Parathyroid adenoma (tissue), 2 donors: ENCODE data around the gene ITGA11.
A peak's percentile ranks its signal among the peaks of the same experiment; 100 is the strongest.

Experiments
- H2AFZ ChIP-seq: fragments of 300-600 bp; sonication (generic); one replicate; pipeline ENCODE4 v1.7.0; 2017; ENCODE audit warnings: antibody characterized with exemption, mild to moderate bottlenecking
- H3K27ac ChIP-seq: fragments of 300-600 bp; sonication (generic); one replicate; pipeline ENCODE4 v1.7.0; 2017
- H3K27me3 ChIP-seq: fragments of 300-600 bp; sonication (generic); one replicate; pipeline ENCODE4 v1.7.0; 2017; ENCODE audit warnings: low read length; ENCODE audit not compliant: control insufficient read depth, insufficient read depth
- H3K36me3 ChIP-seq: fragments of 300-600 bp; sonication (generic); one replicate; pipeline ENCODE4 v1.7.0; 2017; ENCODE audit warnings: low read length; ENCODE audit not compliant: control insufficient read depth, insufficient read depth
- H3K4me1 ChIP-seq: fragments of 300-600 bp; sonication (generic); one replicate; pipeline ENCODE4 v1.7.0; 2017; ENCODE audit warnings: control low read depth
- H3K4me2 ChIP-seq: fragments of 300-600 bp; sonication (generic); one replicate; pipeline ENCODE4 v1.7.0; 2017; ENCODE audit warnings: low read length
- H3K4me3 ChIP-seq: fragments of 300-600 bp; sonication (generic); one replicate; pipeline ENCODE4 v1.7.0; 2017; ENCODE audit warnings: low read depth, low read length
- H3K79me2 ChIP-seq: fragments of 300-600 bp; sonication (generic); one replicate; pipeline ENCODE4 v1.7.0; 2017; ENCODE audit warnings: control low read depth
- H3K9ac ChIP-seq: fragments of 300-600 bp; sonication (generic); one replicate; pipeline ENCODE4 v1.7.0; 2017; ENCODE audit warnings: mild to moderate bottlenecking
- H3K9me3 ChIP-seq: fragments of 300-600 bp; sonication (generic); one replicate; pipeline ENCODE4 v1.7.0; 2017; ENCODE audit warnings: low read length; ENCODE audit not compliant: control insufficient read depth
- TF ChIP-seq, protein P1 (sequence below): fragments of 300-600 bp; sonication (generic); IDR thresholded peaks from one replicate; pipeline ENCODE4 v1.7.0; 2017; ENCODE audit warnings: antibody characterized with exemption, mild to moderate bottlenecking
- donor health status: primary hyperparathyroidism.

The ITGA11 gene

DNA sequence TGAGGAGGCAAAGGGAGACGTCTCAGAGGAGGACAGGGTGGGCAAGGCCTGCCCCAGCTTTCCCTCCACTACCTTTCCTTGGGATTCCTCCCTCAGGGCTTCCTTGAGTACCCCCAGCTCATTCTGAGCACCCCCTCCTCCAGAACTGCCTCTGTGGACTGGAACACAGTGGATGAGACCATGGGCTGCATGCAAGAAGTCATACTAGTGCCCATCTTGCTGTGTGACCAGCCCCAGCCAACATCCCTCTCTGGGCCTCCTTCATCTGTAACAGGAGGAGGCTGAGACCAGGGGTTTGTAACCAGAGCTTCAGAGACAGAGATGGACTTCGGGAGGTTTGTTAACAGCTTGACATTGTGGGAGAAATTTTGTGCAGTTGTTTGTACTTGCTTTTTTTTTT is 128.8 kb downstream of the ITGA11 start:
- Histone ChIP-seq H3K4me2 (no peak overlapping the region), H3K27ac (no peak overlapping the region), H3K9me3 (no peaks in the 10 kb centered on the region), H3K79me2 (no peaks in the 10 kb centered on the region), H3K36me3 (no peaks in the 10 kb centered on the region), H2AFZ (no peak overlapping the region), H3K4me1 (no peaks in the 10 kb centered on the region), H3K4me3 (no peak overlapping the region), H3K9ac (no peak overlapping the region), H3K27me3 (no peaks in the 10 kb centered on the region)
- TF ChIP-seq, protein P1, sequence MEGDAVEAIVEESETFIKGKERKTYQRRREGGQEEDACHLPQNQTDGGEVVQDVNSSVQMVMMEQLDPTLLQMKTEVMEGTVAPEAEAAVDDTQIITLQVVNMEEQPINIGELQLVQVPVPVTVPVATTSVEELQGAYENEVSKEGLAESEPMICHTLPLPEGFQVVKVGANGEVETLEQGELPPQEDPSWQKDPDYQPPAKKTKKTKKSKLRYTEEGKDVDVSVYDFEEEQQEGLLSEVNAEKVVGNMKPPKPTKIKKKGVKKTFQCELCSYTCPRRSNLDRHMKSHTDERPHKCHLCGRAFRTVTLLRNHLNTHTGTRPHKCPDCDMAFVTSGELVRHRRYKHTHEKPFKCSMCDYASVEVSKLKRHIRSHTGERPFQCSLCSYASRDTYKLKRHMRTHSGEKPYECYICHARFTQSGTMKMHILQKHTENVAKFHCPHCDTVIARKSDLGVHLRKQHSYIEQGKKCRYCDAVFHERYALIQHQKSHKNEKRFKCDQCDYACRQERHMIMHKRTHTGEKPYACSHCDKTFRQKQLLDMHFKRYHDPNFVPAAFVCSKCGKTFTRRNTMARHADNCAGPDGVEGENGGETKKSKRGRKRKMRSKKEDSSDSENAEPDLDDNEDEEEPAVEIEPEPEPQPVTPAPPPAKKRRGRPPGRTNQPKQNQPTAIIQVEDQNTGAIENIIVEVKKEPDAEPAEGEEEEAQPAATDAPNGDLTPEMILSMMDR: no peak

DNA sequence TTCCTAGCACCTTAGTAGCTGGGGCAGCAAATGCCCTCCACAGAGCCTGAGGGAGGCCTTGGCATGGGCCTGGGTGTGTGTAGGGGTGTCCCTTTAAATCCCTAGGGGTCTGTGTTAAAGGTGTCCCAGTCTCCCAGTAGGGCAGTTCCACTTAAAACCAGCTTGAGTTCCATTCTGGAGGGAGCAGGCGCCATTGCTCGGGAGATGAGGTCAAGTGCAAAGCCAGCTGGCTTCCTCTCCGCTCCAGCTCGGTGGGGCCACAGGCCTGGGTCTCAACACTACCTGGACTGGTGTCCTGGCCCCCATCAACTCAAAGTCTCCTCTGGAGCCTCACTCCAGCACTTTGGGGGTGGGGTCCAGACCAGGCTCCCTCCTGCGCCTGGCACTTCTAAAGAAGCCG is 129.2 kb downstream of the ITGA11 start:
- H3K4me1 ChIP-seq: no peaks in the 10 kb centered on the region
- TF ChIP-seq, protein P1: no peak
- H2AFZ ChIP-seq: no peak overlapping the region
- H3K79me2 ChIP-seq: no peaks in the 10 kb centered on the region
- no peak overlapping the region for H3K9ac ChIP-seq
- H3K4me3 ChIP-seq: no peak overlapping the region
- H3K4me2 ChIP-seq: no peak overlapping the region
- no peaks in the 10 kb centered on the region for H3K9me3 ChIP-seq
- H3K27ac ChIP-seq: no peak overlapping the region
- no peaks in the 10 kb centered on the region for H3K27me3 ChIP-seq
- no peaks in the 10 kb centered on the region for H3K36me3 ChIP-seq

DNA sequence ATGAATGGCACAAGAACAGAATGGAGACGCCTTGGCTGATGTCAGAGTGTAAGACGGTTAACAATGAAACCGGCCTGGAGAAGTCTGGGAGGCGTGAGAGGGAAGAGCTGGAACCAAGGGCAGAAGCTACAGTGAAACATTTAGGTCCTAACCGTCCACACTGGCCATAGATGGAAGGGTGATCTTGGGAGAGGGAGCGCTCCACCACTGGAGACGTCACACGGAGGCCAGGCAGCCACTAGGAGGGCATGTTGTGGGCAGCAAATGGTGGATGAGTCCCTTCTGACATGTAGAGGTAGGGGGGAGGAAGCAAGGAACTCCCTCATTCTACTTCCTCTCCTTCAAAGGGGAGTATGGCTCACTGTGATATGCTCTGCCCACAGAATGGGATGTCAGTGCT is 130.7 kb downstream of the ITGA11 start:
- Histone ChIP-seq H3K27ac (no peak overlapping the region), H3K4me1 (no peaks in the 10 kb centered on the region), H3K9me3 (no peaks in the 10 kb centered on the region), H2AFZ (no peak overlapping the region), H3K27me3 (no peaks in the 10 kb centered on the region), H3K9ac (no peak overlapping the region), H3K4me2 (no peak overlapping the region), H3K36me3 (no peaks in the 10 kb centered on the region), H3K4me3 (no peak overlapping the region), H3K79me2 (no peaks in the 10 kb centered on the region)
- TF ChIP-seq, protein P1: no peak

DNA sequence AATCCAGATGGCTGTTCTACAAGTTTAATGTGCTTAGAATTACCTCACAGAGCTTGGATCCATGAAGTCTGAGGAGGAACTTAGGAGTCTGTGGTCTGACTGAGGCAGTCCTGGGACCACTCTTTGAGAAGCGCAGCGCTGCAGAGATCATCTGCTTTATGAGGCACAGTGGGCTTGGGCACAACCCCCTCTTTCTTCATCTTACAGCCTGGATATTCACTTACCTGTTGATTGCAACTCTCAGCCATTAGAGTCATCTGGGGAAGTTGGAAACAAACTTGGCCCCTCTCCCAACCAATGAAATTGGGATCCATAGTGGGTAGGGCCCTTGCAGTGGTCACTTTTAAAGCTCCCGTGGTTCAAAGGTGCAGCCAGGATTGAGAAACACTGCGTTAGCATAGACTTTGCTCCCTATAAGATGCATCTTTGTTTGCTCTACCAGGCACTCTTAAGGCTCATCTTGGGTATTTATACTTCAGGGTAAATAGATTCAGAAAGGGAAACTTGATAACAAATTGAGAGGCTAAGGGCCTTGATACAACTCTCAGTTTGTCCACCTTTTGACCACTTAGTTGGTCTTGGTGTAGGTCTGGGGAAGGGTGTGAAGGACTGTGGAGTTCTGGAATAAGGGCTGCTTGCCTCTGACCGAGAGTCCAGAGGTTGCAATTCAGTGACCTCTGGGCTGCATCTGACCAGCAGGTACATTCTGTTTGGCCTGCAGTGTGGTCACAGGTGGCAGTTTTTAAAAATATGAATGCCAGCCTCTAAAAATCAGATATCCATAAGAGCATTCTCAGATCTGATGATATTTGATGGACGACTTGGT is 131.6 kb downstream of the ITGA11 start:
- H3K9ac ChIP-seq: no peak overlapping the region
- no peak overlapping the region for H3K4me2 ChIP-seq
- H3K27me3 ChIP-seq: no peaks in the 10 kb centered on the region
- no peaks in the 10 kb centered on the region for H3K36me3 ChIP-seq
- no peaks in the 10 kb centered on the region for H3K9me3 ChIP-seq
- no peak overlapping the region for H3K4me3 ChIP-seq
- TF ChIP-seq, protein P1: no peak
- no peaks in the 10 kb centered on the region for H3K79me2 ChIP-seq
- no peaks in the 10 kb centered on the region for H3K4me1 ChIP-seq
- no peak overlapping the region for H2AFZ ChIP-seq
- no peak overlapping the region for H3K27ac ChIP-seq

DNA sequence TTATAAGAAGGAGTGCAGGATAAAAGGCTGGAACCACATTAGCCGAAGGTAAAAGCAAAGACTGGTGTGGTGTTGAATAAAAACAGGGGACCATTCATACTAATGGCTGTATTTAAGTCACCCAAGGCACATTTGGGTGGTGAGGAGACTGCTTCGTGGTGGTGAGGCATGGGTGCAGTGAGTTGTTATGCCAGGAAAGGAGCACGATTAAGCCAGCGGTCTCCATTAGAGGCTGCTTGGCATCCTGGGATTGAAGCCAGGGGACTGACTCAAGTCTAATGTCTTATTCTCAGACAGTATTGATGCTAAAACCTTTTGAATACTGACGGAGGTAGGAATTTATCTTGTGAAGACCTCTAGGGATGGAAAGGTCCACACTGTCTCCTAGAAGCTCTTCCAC is 132.5 kb downstream of the ITGA11 start:
- H3K4me3 ChIP-seq: no peak overlapping the region
- H3K27ac ChIP-seq: no peak overlapping the region
- H3K9me3 ChIP-seq: no peaks in the 10 kb centered on the region
- no peak overlapping the region for H2AFZ ChIP-seq
- H3K9ac ChIP-seq: no peak overlapping the region
- no peaks in the 10 kb centered on the region for H3K27me3 ChIP-seq
- no peaks in the 10 kb centered on the region for H3K4me1 ChIP-seq
- H3K4me2 ChIP-seq: peak overlapping the region; percentile 7
- TF ChIP-seq, protein P1: no peak
- no peaks in the 10 kb centered on the region for H3K79me2 ChIP-seq
- no peaks in the 10 kb centered on the region for H3K36me3 ChIP-seq
